Measurements from ENCODE around the gene SLC6A2. TPM values are rescaled to one million over a fixed set of nuclear protein-coding genes. Genes with fewer than 3 reads are reported as not detected.
"Not testable (repeated sequence)": the region's sequence is repeated elsewhere in the genome, so short reads cannot be mapped to it uniquely, and the experiment has no call there.

Gene SLC6A2
- not detected in 2 replicates for total RNA-seq

DNA sequence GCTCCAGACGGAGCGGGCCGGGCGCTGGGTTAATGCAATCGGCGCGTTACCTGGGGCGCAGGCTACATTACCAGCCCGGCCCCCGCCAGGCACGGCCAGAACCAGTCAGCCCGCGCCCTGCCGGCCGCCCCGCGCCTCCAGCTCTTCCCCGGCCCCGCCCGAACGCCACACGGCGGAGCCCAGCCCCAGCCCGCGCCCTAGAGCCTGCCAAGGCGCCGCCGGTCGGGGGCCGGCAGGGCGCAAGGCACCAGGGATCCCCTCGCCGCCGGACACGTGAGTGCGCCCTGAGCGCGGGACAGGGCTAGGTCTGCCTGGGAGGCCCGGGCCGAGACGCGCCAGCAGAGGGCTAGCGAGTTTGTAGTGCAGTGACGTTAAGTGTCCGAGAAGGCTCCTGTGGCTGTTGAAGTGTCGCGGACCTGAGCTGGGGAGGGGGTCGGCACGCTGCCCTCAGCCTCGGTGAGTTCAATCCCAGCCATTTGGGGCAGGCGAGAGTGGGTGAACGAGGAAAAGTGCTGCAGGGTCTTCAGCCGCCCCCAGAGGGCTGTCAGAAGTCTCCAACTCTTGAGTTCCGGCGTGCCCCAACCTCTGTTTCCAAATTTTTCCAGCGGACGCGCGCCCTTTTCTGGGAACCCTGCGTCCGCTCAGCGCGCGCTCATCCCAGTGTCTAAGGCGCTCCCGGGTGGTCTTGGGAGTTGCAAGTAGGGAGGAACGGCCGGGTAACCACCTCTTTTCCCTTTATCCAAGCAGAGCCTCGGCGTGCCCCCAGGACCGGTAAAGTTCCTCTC, at the start of gene SLC6A2:
TSS of gene SLC6A2 (plus strand) at position 92 of the 785 bp plus-strand sequence. CDS start 707 bp downstream, outside the sequence.
- no peak for DNase-seq (ENCODE audit: low read depth)

DNA sequence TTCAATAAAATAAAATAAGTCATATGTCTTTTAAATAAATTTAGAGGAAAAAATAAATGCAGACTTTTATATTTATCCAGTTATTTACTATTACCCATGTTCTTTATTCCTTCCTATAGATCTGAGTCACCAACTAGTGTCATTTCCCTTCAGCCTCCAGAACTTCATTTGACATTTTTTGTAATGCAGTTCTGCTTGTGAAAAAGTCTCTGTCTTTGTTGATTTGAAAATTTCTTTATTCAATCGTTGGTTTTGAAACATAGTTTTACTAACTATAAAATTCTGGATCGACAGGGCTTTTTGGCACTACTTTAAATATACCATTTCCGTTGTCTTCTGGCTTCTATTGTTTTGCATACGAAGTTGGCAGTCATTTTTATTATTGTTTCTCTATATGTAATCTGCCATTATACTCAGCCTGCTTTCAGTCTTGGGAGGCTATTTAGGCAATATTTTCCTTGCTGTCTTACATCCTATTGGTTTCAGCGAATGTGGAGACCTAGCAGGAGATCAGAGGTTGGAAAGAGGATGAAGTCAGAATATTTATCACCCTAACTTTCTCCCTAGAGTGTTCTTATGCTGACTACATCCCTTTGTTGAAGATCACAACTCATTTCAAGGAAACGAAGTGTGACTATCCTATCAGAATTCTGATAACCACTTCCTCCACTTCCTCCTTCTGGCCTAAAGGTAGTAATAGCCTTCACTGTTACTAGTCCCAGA, 42.0 kb upstream of the SLC6A2 start:
- no peak for DNase-seq (ENCODE audit: low read depth)

DNA sequence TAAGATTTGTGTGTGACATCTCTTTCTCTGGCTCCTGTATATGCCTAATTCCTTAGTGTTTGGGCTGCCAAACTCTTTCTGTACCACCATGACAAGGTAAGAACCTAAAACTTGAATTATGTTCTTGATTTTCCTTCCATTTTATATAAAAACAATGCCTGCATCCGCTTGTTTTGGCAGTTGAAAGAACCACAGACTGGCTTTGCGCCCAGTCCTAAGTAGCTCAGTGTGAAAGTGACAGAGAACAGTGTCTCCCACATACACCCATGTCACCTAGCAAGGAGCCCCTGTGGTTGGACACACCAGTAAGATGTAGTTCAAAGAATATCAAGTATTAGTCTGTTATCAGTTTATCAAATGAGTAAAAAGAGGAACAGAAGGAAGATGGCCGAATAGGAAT, 40.7 kb upstream of the SLC6A2 start:
- no peak for DNase-seq (ENCODE audit: low read depth)

DNA sequence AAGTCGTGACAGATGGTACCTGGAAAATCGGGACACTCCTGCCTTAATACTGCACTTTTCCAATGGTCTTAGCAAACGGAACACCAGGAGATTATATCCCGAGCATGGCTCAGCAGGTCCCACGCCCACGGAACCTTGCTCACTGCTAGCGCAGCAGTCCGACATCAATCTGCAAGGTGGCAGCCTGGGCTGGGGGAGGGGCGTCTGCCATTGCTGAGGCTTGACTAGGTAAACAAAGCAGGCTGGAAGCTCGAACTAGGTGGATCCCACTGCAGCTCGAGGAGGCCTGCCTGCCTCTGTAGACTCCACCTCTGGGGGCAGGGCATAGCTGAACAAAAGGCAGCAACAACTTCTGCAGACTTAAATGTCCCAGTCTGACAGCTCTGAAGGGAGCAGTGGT, 40.1 kb upstream of the SLC6A2 start:
- not testable (repeated sequence) for DNase-seq (ENCODE audit: low read depth)

DNA sequence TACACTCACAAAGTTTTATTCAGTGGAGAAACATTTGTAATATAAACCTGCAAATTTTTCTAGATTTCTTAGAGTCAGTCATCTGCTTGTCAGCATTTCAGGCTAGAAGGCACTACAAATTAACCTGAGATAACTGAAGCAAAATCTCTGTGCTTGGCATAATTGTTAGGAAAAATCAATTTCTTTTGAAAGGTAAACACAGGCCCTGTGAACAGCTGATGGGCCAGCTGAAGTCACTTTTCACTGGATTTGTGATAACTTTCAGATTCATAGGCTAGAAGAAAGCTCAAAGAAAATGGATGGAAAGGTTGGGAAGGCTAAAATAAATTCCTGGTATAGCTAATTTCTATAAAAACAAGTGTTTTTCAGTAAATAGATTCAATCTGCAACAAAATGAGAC, 34.0 kb upstream of the SLC6A2 start:
- DNase-seq (ENCODE audit: low read depth), result no peak

DNA sequence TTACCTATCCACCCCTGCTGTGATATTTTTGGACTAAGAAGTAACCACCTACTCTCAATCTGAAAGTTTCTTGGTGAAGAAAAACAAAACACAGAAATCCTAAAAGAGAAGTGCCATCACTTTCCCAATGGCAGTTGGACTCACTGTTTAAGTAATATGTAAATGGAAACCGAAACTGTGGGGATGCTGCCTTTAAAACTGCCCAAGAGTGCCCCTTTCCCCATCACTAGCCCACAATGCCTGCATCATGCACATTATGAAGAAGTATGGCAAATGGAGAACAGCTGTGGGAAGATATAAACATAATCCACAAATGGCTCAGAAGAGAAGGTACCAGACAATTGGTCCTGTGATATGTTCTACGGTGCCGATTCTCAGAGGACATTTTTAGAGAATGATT, 33.5 kb upstream of the SLC6A2 start:
- no peak for DNase-seq (ENCODE audit: low read depth)

DNA sequence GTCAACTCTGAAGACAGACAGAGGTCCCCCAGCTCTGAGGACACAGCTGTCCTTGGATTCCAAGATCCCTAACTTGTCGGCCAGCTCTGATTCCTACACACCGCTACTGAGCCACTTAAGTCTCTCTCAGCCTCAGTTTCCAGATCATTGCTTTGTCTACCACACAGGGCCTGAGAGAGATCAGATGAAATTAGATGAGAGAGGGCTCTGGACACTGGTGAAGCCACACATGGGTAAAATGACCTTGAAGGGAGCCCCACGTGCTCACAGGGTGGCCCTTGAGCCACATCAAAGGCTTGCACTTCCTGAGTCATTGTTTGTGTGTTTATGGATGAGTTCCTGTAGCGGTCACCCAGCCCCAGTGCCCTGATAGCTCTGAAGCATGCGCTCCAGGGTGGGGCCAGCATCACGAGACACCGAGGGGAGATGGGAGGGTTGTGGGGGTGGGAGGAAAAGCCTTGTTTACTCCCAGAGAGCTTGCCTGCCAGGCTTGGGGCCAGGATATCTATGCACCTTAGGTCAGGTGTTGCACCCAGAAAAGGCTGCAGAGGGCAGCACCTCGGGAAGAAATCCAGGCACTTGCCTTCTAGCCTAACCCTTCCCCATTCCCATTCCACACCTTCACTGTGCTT, 32.7 kb upstream of the SLC6A2 start:
- peak; percentile 15 for DNase-seq (ENCODE audit: low read depth)

DNA sequence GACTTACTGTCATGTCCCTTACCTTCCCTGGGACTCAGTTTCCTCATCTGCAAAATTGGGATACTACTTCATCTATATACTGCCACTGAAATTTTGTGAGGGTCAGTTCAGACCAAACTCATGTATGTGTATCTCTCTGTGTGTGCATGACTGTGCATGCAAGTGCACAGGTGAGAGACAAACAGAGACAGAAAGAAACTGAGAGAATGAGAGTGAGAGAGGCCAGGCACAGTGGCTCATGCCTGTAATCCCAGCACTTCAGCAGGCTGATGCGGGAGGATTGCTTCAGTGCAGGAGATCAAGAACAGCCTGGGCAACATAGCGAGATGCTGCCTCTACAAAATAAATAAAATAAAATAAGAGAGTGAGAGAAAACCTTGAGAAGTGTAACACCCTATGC, 32.1 kb upstream of the SLC6A2 start:
- no peak for DNase-seq (ENCODE audit: low read depth)

DNA sequence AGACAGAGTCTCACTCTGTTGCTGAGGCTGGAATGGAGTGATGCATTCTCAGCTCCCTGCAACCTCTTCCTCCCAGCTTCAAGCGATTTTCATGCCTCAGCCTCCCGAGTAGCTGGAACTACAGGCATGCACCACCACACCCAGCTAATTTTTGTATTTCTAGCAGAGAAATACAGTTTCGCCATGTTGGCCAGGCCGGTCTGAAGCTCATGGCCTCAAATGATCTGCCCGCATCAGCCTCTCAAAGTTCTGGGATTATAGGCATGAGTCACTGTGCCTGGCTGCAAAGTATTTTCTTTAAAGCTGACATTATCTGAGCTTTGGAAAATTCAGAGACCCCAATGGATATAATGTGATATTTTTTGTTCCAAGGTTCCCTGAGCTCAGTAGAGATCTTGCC, 31.1 kb upstream of the SLC6A2 start:
- DNase-seq (ENCODE audit: low read depth), result no peak

DNA sequence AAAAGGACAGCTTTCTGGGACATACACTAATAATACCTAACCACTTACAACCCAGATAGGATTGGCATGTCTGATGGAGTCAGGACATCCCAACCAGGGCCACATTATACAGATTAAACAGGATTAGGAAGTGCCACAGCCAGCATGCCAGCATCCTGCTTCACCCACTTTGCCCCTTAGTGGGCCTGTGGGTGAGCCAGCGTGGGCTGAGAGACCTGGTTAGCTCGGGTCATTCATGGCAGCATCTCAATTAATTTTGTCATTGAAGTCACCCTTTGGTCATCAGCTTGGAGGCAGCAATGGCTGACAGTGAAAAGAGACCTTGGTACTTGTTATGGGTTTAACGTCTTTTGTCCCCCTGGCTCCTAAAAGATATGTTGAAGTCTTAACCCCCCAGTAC, 29.9 kb upstream of the SLC6A2 start:
- DNase-seq (ENCODE audit: low read depth), result no peak

DNA sequence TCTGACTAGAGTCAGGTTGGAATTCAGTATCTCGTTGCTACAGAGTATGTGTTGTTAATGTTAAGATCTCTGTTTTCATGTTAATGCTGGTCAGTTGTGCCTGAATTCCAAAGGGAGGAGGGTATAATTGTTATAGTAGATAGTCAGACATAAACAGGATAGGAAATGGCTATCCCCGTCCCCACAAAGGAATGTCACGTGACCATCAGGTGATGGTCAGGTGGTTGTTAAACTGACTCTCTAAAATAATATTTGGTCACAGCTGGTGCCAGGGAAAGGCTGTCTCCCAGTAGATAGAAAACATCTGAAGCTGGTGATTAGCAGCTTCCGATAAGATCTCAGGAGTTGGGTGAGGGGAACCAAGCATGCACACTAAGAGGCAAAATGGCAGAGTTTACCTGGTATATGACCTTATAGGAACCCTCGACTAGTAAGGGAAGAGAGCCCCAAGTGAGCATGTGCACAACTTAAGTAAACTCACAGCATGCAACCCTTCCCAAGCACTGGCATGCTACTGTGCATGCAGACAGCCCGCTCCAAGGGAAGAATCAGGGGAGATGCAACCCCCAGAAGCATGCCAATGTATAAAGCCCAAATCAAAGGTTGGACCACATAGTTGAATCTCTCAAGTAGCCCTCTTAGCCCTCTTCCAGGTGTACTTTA, 27.4 kb upstream of the SLC6A2 start:
- no peak for DNase-seq (ENCODE audit: low read depth)

DNA sequence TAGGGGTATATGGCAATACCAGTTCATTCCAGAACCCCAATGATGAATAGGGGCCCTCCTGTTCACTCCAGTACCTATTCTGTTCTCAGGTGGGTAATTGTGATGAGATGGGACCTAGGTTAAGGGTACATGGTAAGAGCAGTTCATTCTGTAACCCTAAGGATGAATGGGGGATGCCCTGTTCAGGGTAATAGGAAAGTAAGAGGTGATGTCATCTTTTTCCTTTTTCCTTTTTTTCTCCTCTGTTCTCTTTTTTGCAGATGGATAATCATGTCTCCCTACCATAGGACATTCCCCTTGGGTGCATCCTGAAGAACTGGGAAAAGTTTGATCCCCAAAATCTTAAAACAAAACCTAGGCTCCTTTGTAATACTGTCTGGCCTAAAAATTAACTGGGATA, 25.0 kb upstream of the SLC6A2 start:
- no peak for DNase-seq (ENCODE audit: low read depth)

DNA sequence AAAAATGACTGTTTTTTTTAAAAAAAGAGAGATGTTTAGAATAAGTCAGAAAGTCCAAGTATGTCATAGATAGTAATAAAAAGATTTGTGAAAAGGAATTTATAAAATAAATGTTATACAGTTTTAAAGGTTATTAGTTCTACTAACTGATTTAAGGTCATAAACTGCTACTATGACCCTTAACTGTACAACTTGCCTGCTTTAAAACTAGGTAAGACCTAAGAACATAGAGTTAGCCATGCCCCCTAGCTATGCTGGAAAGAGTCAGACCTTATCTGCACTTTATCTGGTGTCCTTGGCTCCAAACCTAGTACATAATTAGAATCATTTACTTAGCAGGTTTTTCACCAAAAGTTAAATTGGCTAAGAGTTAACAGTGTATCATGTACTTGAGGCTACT, 23.5 kb upstream of the SLC6A2 start:
- no peak for DNase-seq (ENCODE audit: low read depth)

DNA sequence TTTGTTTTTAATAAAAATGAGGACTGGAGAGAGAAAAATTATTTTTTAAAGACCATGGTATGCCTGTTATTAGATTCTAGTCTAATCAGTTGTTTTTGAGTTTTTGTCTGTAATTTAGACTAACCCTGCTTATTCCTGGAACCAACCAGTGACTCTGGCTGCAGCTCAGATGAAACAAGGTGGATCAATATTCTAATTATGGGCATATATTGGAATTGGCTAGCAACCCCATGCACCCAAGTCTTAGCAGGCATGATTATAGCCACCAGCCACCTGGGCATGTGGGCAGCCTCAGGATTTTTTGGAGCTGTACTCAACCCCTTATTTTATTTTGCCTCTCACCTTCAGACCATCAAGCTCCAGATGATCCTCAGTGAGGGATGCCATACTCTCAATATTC, 21.6 kb upstream of the SLC6A2 start:
- no peak for DNase-seq (ENCODE audit: low read depth)

DNA sequence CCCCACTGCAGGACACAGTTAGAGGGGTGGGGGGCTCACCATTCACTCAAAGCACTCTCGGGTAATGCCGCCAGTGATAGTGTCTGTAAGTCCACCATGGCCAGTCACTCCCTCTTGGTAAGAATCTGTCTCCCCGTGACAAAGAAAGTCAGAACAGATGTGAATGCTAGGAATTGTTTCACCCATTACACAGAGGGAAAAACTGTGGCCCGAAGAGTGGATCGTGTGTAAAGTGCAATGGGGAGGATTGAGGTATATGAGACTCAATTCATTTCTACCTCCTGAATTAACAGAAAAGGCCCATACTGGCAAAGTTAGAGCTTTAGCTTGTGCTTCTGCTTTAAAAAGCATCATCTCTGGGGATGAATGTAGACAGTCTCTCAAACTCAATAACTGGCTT, 17.5 kb upstream of the SLC6A2 start:
- no peak for DNase-seq (ENCODE audit: low read depth)

DNA sequence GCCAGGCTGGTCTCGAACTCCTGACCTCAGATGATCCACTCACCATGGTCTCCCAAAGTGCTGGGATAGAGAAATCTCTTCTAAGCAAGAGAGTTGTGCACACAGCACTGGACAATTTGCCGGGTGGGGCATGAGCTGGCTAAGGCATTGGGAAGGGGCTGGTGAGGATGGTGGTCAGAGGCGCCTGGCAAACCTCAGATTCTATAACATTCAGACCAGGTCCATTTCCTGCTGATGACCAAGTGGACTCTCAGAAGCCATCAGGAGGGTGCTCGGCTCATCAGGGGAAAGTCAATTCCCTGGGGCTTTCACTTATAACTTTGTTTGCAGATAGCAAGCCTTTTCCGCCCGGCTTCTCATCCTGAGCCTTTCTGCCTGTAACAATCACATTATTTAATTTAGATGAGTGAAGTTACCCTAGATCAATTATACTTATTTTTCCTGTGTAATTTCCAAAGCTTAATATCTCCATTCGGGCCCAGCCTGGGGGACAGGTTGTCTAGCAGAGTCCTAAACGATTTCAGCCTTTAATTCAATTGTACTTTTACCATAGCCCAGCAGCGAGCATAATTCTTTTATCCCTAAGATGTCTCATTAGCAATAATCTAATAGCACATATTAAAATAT, 15.0 kb upstream of the SLC6A2 start:
- DNase-seq (ENCODE audit: low read depth), result no peak

DNA sequence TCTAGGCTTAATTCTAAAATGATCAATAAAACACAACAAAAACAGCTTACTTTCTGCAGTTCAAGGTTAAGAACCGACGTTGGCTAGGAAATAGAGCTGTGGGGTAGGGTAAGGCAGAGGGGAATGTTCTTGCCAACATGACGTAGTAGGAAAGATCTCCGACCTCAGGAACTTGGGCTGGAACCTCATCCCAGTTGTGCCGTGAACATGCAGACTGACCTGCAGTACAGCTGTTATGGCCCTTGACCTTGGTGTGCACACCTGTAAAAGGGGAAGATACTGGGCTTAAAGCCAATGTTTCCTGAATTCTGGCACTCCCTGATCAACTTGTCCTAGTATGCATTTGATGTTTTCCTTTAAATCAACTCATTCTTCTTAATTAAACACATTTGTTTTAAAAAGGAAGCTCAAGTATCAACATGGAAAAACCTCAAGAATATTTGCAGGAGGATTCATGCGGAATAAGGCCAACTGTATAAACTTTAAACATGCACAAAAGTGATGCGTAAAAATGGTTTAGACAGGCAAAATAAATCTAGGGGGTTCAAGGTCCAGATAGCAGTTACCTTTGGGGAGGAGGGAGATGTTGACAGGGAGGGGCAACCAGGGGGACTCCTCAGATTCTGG, 14.2 kb upstream of the SLC6A2 start:
- DNase-seq (ENCODE audit: low read depth), result no peak

DNA sequence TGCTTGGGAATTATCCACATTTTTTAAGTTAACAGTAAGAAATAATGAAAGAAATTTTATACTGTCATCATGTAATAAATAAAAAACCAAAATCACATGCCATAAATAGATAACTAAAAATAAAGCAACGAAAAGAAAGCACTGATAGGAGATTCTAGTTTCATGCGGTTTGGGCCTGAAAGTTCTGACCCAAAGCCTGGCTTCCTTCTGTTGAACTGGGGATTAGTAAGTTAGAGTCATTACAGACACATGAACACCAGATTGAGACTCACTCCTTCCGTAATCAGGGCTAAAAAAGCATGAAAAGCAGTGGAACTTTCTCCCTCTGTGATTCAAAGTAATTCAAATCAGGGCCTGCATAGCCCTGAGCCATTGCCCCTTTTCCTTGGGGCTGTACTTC, 13.2 kb upstream of the SLC6A2 start:
- DNase-seq (ENCODE audit: low read depth), result no peak

DNA sequence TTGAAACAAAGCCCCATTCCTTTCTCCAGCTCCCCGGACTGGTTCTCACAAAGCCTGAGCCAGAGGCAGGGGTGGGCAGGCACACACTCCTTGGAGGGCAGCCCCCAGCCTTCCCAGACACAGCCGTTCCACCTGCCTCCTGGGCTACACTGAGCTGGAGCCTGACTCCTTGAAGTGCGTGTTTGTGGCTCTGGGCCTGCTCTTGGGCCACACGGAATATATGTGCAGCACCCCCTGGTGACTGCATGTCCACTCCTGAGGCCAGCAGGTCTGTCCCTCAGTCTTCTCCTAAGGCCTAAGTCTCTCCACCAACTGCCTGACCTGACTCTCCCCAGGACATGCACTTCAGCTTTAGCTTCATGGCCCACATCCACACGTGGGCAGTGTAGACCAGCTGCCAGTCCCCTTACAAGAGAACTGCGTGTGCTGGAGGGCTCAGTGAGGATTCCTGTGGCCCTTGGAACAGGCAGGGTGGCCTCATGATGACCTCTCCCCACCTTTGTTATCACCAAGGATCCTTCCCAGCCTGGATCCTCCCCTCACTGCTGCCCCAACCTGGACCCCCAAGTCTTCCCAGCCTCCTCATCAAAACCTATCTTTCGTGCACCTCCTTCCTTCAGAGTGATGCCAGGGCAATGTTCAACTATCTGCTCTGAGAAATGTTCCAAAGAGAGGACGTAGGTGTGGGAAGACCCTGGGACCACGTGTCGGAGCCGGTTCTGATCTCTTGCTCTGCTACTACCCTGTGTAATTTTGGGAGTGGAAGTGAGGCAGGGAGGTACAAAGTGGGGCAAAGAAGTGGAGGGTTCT, 12.4 kb upstream of the SLC6A2 start:
- DNase-seq (ENCODE audit: low read depth), result no peak

DNA sequence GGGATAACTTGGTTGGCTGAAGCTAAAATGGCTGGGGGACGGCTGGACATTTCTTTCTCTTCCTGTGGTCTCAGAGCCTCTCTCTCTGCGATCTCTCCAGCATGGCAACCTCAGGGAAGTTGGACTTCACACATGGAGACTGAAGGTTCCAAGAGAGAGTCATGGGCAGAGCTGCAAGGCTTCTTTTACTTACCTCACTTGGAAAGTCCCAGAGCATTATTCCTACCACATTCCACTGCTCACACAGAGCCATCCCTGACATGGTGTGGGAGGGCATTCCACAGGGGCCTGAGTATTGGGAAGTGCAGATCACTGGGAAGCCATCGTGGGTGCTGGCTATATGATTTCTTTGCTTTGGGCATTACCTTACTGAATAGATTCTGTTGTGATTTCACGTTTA, 9.8 kb upstream of the SLC6A2 start:
- DNase-seq (ENCODE audit: low read depth), result no peak

DNA sequence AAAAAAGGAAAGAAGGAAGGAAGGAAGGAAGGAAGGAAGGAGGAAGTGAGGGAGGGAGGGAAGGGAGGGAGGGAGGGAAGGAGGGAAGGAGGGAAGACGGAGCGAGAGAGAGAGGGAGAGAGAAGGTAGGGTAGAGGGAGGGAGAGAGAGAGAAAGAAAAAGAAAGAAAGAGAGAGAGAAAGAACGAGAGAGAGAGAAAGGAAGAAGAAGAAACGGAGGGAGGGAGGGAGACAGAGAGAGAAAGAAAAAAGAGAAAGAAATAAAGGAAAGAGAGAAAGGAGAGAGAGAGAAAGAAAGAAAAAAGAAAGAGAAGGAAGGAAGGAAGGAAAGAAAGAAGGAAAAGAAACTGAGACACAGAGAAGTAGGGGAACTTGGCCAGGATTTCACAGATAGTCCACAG, 8.4 kb upstream of the SLC6A2 start:
- DNase-seq (ENCODE audit: low read depth), result no peak

Data from renal cortical epithelial cell (primary cell).